Stimulated activated CD8-positive, alpha-beta memory T cell treated with anti-CD3 and anti-CD28 coated beads, Interleukin-12 subunit alpha, Interleukin-12 subunit beta, amount 100 ng/mL, for 24 hours (primary cell): ENCODE data around the gene CA11.
A peak's percentile ranks its signal among the peaks of the same experiment; 100 is the strongest.

Source experiments
- DNase-seq: peaks from one replicate; pipeline ENCODE4 v3.0.0-alpha.2; 2020; ENCODE audit errors: extremely low read depth

The CA11 gene

GRCh38 chr19:48629297-48629598 is 16.7 kb downstream of the CA11 start:
- no peak for DNase-seq

GRCh38 chr19:48628486-48629296 is 17.3 kb downstream of the CA11 start:
- DNase-seq, result no peak

- no peak for DNase-seq
Observed at GRCh38 chr19:48627865-48628314, 18.1 kb downstream of the CA11 start.

- DNase-seq, result no peak
Observed at GRCh38 chr19:48627201-48627864, 18.7 kb downstream of the CA11 start.

GRCh38 chr19:48625891-48626327 is 20.1 kb downstream of the CA11 start:
- DNase-seq, result no peak

- no peak for DNase-seq
Observed at GRCh38 chr19:48624791-48625723, 20.9 kb downstream of the CA11 start.

- peak; percentile 99 for DNase-seq
Observed at GRCh38 chr19:48624067-48624594, 21.9 kb downstream of the CA11 start.

- DNase-seq, result no peak
Observed at GRCh38 chr19:48623556-48624066, 22.4 kb downstream of the CA11 start.

- DNase-seq, result no peak
Observed at GRCh38 chr19:48619692-48620585, 26.0 kb downstream of the CA11 start.

- peak; percentile 93 for DNase-seq
Observed at GRCh38 chr19:48618916-48619691, 26.9 kb downstream of the CA11 start, which contains the start of the genes RPL18 and SPHK2. Gene RPL18, minus strand, starts transcription at chr19:48619178. Its CDS starts 35 bp downstream, at chr19:48619143. Gene SPHK2, plus strand, starts transcription at chr19:48619506. Its CDS starts 1,009 bp downstream, at chr19:48620515.

GRCh38 chr19:48618278-48618915 is 27.6 kb downstream of the CA11 start:
- no peak for DNase-seq

GRCh38 chr19:48617146-48617937 is 28.6 kb downstream of the CA11 start:
- DNase-seq, result no peak

GRCh38 chr19:48616491-48617056 is 29.4 kb downstream of the CA11 start:
- DNase-seq, result no peak

- no peak for DNase-seq
Observed at GRCh38 chr19:48616041-48616436, 29.9 kb downstream of the CA11 start.

GRCh38 chr19:48615231-48616040 is 30.6 kb downstream of the CA11 start:
- DNase-seq, result no peak

GRCh38 chr19:48614436-48615230 is 31.4 kb downstream of the CA11 start, which contains the start of gene FAM83E:
Gene FAM83E, minus strand, starts transcription at chr19:48615076. Its CDS starts 1,704 bp downstream, at chr19:48613372.
- no peak for DNase-seq
